IMR-90 (cell line): ENCODE results near the gene XPR1. TPM values are rescaled to one million over a fixed set of nuclear protein-coding genes. Genes with fewer than 3 reads are reported as not detected.
A peak's percentile ranks its signal among the peaks of the same experiment; 100 is the strongest.

Experiments used
- ATAC-seq: fragments of 200-7000 bp; cut with Tn5 transposase; 2 replicates; pipeline ENCODE4 v1.9.1; 2020; ENCODE audit warnings: low read depth, mild to moderate bottlenecking, moderate library complexity
- BruUV-seq: library from RNA; stranded (reverse); fragments of 400-500 nt; replicated peaks from 2 replicates; lab custom pipeline; 2021; lab: Mats Ljungman, UMichigan
- CTCF ChIA-PET: fragments of 300-600 bp; formaldehyde crosslinking; extraction: SDS; loops from one replicate; lab custom pipeline; 2021; ENCODE audit warnings: antibody characterized with exemption; lab: Yijun Ruan, JAX
- POLR2A ChIA-PET: fragments of 300-600 bp; sonication (Branson Sonifier 250); formaldehyde crosslinking; loops from one replicate; lab custom pipeline; 2022; ENCODE audit warnings: antibody characterized with exemption; ENCODE audit not compliant: unreplicated experiment; lab: Charles Lee
- DNase-seq: peaks from one replicate; pipeline ENCODE4 v3.0.0; 2013
- H2AFZ ChIP-seq: replicated peaks from 2 replicates; pipeline ENCODE3; 2013; ENCODE audit warnings: low read length, mild to moderate bottlenecking; ENCODE audit not compliant: poor library complexity
- H2AK5ac ChIP-seq: 2 replicates; pipeline ENCODE4 v1.6.1; 2013; ENCODE audit warnings: low read depth, low read length, inconsistent platforms
- H2AK9ac ChIP-seq: replicated peaks from 2 replicates; pipeline ENCODE3; 2013; ENCODE audit warnings: mild to moderate bottlenecking, low read depth, low read length, moderate library complexity; ENCODE audit not compliant: poor library complexity
- H2BK120ac ChIP-seq: 2 replicates; pipeline ENCODE4 v1.6.1; 2013; ENCODE audit warnings: low read depth, low read length, inconsistent platforms
- H2BK15ac ChIP-seq: 3 replicates; pipeline ENCODE4 v1.6.1; 2013; ENCODE audit warnings: low read depth, low read length, inconsistent platforms
- H2BK20ac ChIP-seq: 2 replicates; pipeline ENCODE4 v1.6.1; 2013; ENCODE audit warnings: low read depth, mild to moderate bottlenecking, inconsistent platforms, low read length, moderate library complexity
- H2BK5ac ChIP-seq: 2 replicates; pipeline ENCODE4 v1.6.1; 2013; ENCODE audit warnings: mild to moderate bottlenecking, low read depth, low read length, inconsistent platforms; ENCODE audit not compliant: poor library complexity, severe bottlenecking
- H3K14ac ChIP-seq: replicated peaks from 2 replicates; pipeline ENCODE4 v1.6.1; 2013; ENCODE audit warnings: low read depth, low read length, inconsistent platforms
- H3K18ac ChIP-seq: 2 replicates; pipeline ENCODE4 v1.6.1; 2013; ENCODE audit warnings: low read depth, low read length, control low read depth
- H3K23ac ChIP-seq: 2 replicates; pipeline ENCODE4 v1.6.1; 2013; ENCODE audit warnings: low read depth, low read length, inconsistent platforms
- H3K27ac ChIP-seq: 2 replicates; pipeline ENCODE4 v1.5.1; 2013; ENCODE audit warnings: mild to moderate bottlenecking, control low read depth, low read length; ENCODE audit not compliant: insufficient read depth
- H3K27me3 ChIP-seq: 2 replicates; pipeline ENCODE4 v1.6.1; 2013; ENCODE audit warnings: low read length; ENCODE audit not compliant: control insufficient read depth, insufficient read depth
- H3K36me3 ChIP-seq: 2 replicates; pipeline ENCODE4 v1.6.1; 2013; ENCODE audit warnings: low read length, mixed read lengths; ENCODE audit not compliant: control insufficient read depth, insufficient read depth
- H3K4ac ChIP-seq: 2 replicates; pipeline ENCODE4 v1.6.1; 2013; ENCODE audit warnings: low read depth, low read length, inconsistent platforms
- H3K4me1 ChIP-seq: 2 replicates; pipeline ENCODE4 v1.6.1; 2013; ENCODE audit warnings: low read length, mixed read lengths; ENCODE audit not compliant: control insufficient read depth, insufficient read depth
- H3K4me2 ChIP-seq: 2 replicates; pipeline ENCODE4 v1.6.1; 2013; ENCODE audit warnings: low read depth, mild to moderate bottlenecking, control low read depth, low read length, moderate library complexity
- H3K4me3 ChIP-seq: 2 replicates; pipeline ENCODE4 v1.5.1; 2013; ENCODE audit warnings: low read depth, mild to moderate bottlenecking, control low read depth, low read length, moderate library complexity; ENCODE audit not compliant: insufficient read depth
- H3K56ac ChIP-seq: 2 replicates; pipeline ENCODE4 v1.6.1; 2013; ENCODE audit warnings: low read length, inconsistent platforms; ENCODE audit not compliant: insufficient read depth; ENCODE audit errors: extremely low read depth
- H3K79me1 ChIP-seq, 2 experiments: 2 replicates each; pipeline ENCODE4 v1.6.1; 2013; ENCODE audit warnings: low read length in 2 of 2, inconsistent platforms in 1 of 2, low read depth in 1 of 2
- H3K9ac ChIP-seq: 2 replicates; pipeline ENCODE4 v1.6.1; 2013; ENCODE audit warnings: low read depth, low read length, control low read depth
- H3K9me1 ChIP-seq: 2 replicates; pipeline ENCODE4 v1.6.1; 2013; ENCODE audit warnings: low read length, inconsistent platforms; ENCODE audit not compliant: insufficient read depth
- H3K9me3 ChIP-seq: 2 replicates; pipeline ENCODE4 v1.6.1; 2013; ENCODE audit warnings: low read length; ENCODE audit not compliant: control insufficient read depth, insufficient read depth
- H4K20me1 ChIP-seq: 2 replicates; pipeline ENCODE4 v1.6.1; 2013; ENCODE audit warnings: low read length, inconsistent platforms; ENCODE audit not compliant: insufficient read depth
- H4K5ac ChIP-seq: 2 replicates; pipeline ENCODE4 v1.6.1; 2013; ENCODE audit warnings: mild to moderate bottlenecking, low read depth, low read length, control low read depth
- H4K8ac ChIP-seq, 2 experiments: 2 replicates each; pipeline ENCODE4 v1.6.1; 2013; ENCODE audit warnings: low read depth in 2 of 2, low read length in 2 of 2, control low read depth in 1 of 2, inconsistent platforms in 1 of 2
- H4K91ac ChIP-seq: 2 replicates; pipeline ENCODE4 v1.6.1; 2013; ENCODE audit warnings: low read depth, low read length, inconsistent platforms; ENCODE audit not compliant: insufficient read depth
- MAFK ChIP-seq: IDR thresholded peaks from 2 replicates; pipeline ENCODE4 v1.6.1; 2012; ENCODE audit warnings: low read depth, low read length, improper control_type of control experiment
- POLR2A ChIP-seq: IDR thresholded peaks from 2 replicates; pipeline ENCODE4 v1.6.1; 2012; ENCODE audit warnings: mild to moderate bottlenecking, low read depth, low read length
- WGBS, 2 experiments: methylation state at CpG; one replicate each; pipeline versions ENCODE4 v1.1.5 to v1.1.7; 2013; ENCODE audit warnings: missing lambda C conversion rate in 2 of 2; ENCODE audit not compliant: insufficient read length in 1 of 2; ENCODE audit errors: extremely low coverage in 2 of 2; 5-methylcytosine and 5-hydroxymethylcytosine counted together
- dilution Hi-C: fragments of 300-500 bp; cut with HindIII; formaldehyde crosslinking; loops from one replicate; pipeline ENCODE4 v1.14.3; 2018; ENCODE audit warnings: low sequenced_read_pairs; ENCODE audit not compliant: unreplicated experiment
- in situ Hi-C: fragments of 300-500 bp; cut with MboI; formaldehyde crosslinking; loops from 3 replicates; pipeline ENCODE4 v1.14.3; 2019; ENCODE audit warnings: low sequenced_read_pairs, inconsistent platforms, mixed read lengths
- intact Hi-C: fragments of 100-400 bp; cut with micrococcal nuclease; formaldehyde crosslinking; loops from 2 replicates; pipeline ENCODE4 v1.10.0; 2022
- polyA plus RNA-seq, 3 experiments: library from polyadenylated mRNA; depleted of rRNA; stranded (reverse); fragments of >200 nt; gene quantifications; 2 replicates each; pipeline ENCODE4 v1.2.3, GENCODE V29; 2012; ENCODE audit warnings: low replicate concordance in 1 of 3
- total RNA-seq: library from RNA; depleted of rRNA; stranded (reverse); fragments of >200 nt; gene quantifications from 2 replicates; pipeline ENCODE4 v1.2.3, GENCODE V29; 2012

The XPR1 gene
- total and polyA plus RNA-seq, 2 of the 4 experiments (the other 2 are of a cell fraction) = 11.8 to 25.1 TPM

DNA sequence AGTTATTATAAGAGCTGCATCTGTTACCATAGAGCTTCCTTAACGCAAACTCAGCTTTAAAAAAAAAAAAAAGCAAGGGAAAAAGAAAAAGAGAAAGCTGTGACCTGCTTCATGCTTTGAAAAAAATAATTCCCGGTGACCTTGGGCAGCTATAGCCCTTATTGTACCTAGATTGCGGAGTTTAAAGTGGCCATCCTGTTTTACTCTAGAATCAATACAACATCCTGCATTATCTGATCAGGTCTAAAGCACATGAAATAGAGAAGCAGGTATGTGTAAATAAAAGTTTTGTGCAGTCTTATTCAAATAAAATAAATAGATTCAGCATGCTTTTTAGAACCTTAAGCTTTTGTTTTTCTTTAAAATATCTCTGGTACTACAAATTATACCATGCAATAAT, 154.1 kb downstream of the XPR1 start:
- dilution Hi-C loops = no loop called here
- in situ Hi-C loops = no loop called here
- no TSS peak for BruUV-seq

More for the DNA sequence above, 154.1 kb downstream of the XPR1 start:
- Histone ChIP-seq H2AK9ac (no peak overlapping the region), H3K4me1 (peaks cover 6% of the 10 kb centered on the region), H4K5ac (no peak overlapping the region; the same call in 1 of the 2 replicates), H3K18ac (peak overlapping the region; percentile 86; the same call in 1 of the 2 replicates), H3K79me1 (peaks cover 10 to 30% of the 10 kb centered on the region in 2 experiments; a peak in 3 of 4 replicates), H3K4me2 (no peak overlapping the region), H3K36me3 (0 out of 2 replicates have a peak, but pooled peaks cover 1% of the 10 kb centered on the region), H4K91ac (no peak overlapping the region), H3K4ac (no peak overlapping the region), H3K27ac (no peak overlapping the region), H2BK15ac (no peak overlapping the region; the same call in 2 of the 3 replicates), H2BK5ac (peak overlapping the region; percentile 60), H3K23ac (no peak overlapping the region), H3K9me1 (peaks cover 2% of the 10 kb centered on the region; the same call in 1 of the 2 replicates), H2AK5ac (no peak overlapping the region), H3K27me3 (no peaks in the 10 kb centered on the region), H2BK20ac (peak overlapping the region; percentile 70; the same call in 1 of the 2 replicates), H2AFZ (no peak overlapping the region), H3K9me3 (no peaks in the 10 kb centered on the region), H3K14ac (0 out of 2 replicates have a peak overlapping the region, but pooled peaks have one; percentile 17), H3K56ac (no peak overlapping the region), H3K4me3 (no peak overlapping the region), H4K20me1 (0 out of 2 replicates have a peak, but pooled peaks cover 2% of the 10 kb centered on the region), H4K8ac (no peak overlapping the region), H2BK120ac (peak overlapping the region; percentile 60; the same call in 1 of the 2 replicates), H3K9ac (no peak overlapping the region)
- CTCF ChIA-PET = no interaction called here
- intact Hi-C loops = no loop called here
- POLR2A ChIA-PET = no interaction called here
- peak; percentile 28; the same call in 1 of the 2 replicates for TF ChIP-seq MAFK
- TF ChIP-seq POLR2A = no peak
- no peak for ATAC-seq
- DNase-seq = no peak
- WGBS, 2 experiments = no CpG with 5 or more reads among the region's 3 CpGs
